Umbilical cord (tissue), 2 donors: ENCODE data around the gene SIM1. TPM values are rescaled to one million over a fixed set of nuclear protein-coding genes. Genes with fewer than 3 reads are reported as not detected.

Experiments
- DNase-seq: peaks from one replicate; pipeline ENCODE4 v3.0.0-alpha.2; 2015; ENCODE audit warnings: low spot score
- total RNA-seq: library from RNA; depleted of rRNA; stranded (reverse); fragments of >200 nt; gene quantifications from one replicate; pipeline ENCODE4 v1.2.3, GENCODE V29; 2014; ENCODE audit warnings: low replicate concordance; ENCODE audit not compliant: insufficient read depth

SIM1 gene
- total RNA-seq, 1 donor from 2014 or later = 6.5 TPM

- no peak for DNase-seq
These were observed 5.8 kb upstream of the SIM1 start for GRCh38 chr6:100470422-100471120.

- DNase-seq = no peak
These were observed 4.6 kb upstream of the SIM1 start for GRCh38 chr6:100469101-100469859.

GRCh38 chr6:100468016-100468622 is 3.4 kb upstream of the SIM1 start:
- DNase-seq = no peak

- no peak for DNase-seq
These were observed 2.7 kb upstream of the SIM1 start for GRCh38 chr6:100467129-100468015.

DNA sequence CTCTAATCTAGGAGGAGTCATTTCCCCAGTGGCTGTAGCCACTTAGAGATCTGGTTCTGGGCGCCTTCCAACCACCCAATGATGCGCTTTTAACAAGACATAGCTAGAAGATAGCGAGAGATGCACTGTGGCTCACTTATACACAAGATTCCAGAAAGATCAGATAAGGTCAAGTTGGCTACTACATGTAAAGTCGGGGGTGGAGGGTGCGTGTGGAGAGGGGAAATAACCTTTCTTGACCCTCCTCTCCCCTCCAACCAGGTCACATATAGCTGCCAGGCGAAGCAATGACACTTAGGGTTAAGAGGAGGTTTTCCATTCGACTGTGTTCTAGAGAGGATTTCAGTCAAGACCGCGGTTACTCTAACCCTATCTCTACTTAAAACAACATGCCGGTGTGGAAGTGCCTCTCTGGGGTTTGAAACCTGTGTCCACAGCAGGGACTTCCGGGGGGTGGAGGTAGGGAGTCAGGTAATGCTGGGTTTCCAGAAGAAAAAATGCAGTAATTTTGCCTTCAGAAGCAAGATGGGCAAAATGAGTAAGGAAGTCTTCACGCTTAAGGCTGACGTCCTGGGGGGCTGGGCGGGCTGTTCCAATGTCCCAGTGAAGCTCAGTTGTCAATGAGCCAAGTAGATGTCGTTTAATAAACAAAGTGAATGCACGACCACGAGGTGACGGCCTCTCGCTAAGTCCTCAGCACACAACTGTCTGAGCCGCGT is 1.8 kb upstream of the SIM1 start:
- DNase-seq = no peak

- no peak for DNase-seq
These were observed 1.1 kb upstream of the SIM1 start for GRCh38 chr6:100465701-100466409.

DNA sequence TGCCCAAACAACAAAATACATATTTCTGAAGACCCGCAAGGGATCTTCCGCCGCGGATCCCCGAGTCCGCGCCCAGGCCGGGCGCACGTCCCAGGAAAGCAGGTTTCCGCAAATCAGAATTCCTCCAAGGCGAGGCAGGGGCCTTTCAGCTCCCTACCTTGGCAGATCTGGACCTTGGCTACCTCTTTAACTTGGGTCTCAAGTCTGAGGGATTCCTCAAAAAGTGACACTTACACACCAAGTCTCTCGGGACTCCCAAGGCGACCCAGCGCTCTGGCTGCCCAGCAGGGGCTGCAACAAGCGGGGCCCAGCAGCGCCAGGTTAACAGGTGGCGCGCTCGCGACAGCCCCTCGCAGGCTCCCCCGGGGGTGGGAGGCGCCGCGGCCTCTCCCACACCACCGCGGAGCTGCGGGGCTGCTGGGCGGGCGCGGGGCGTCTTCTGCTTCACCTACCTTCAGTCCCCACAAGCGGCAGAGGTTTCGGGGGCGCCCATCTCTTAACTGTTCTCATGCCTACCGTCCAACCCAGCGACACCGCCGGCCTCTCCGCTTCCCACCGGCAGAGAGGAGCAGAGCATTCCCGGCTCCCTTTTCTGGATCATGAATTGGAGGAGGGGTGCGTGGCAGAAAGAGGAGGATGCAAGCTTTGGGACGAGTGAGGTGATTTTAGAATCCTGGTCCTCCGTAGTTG is 414 bp downstream of the SIM1 start:
- no peak for DNase-seq

- no peak for DNase-seq
These were observed 1.0 kb downstream of the SIM1 start for GRCh38 chr6:100463630-100464161.

GRCh38 chr6:100462706-100463629 is 1.8 kb downstream of the SIM1 start:
- DNase-seq = no peak

GRCh38 chr6:100461917-100462705 is 2.6 kb downstream of the SIM1 start:
- no peak for DNase-seq

DNA sequence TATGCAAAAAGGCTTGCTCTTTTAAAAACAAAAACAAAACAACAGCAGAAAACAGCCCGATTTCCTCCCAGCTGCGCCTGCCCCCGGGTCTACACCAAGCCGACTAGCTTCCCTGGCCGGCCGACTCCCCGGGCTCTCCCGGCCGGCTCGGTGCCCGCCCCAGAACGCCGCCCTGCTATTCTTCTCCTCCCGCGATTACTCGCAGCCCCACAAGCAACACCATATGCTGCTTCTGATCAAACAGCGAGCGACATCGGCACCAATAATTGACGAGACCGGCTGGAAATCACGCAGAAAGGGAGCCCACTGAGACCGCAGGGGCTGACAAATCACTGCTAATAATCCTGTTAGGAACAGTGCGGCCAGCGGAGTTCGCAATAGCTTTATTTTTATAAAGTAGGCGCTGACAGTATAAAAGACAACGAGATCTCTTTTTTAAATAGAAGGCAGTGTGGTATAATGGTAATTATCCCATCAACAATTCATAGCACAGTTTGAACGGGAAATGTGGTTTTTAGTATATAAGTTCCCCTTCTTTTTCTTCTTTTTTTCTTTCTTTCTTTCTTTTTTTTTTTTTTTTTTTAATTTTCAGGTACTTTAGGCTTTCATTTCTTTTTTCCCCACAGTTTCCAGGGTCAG is 3.3 kb downstream of the SIM1 start:
- DNase-seq = no peak

DNA sequence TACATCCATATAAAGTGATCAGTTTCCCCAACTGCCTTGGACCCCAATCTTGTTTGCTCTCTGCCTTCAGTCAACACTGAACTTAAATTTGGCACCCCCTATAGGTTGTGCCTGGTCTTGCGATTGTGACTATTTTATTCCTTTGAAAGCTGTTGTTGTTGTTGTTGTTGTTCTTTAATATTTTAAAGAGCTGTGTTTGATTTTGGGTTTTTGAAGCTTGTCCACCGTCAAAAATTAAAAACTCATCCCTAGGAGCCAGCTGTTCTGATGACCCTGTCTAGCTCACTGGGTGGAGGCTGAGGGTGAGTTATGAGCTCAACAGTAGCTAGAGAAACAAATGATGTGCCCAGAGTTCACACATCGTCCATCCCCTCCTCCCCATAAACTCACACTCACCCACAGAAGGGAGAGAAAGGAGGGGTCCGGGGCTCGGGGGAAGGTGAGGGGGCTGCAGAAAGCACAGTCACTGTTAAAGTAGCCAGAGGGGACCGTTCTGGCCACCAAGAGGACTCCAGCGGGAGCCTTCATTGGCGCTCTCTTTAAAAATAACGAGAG is 4.0 kb downstream of the SIM1 start:
- no peak for DNase-seq

DNA sequence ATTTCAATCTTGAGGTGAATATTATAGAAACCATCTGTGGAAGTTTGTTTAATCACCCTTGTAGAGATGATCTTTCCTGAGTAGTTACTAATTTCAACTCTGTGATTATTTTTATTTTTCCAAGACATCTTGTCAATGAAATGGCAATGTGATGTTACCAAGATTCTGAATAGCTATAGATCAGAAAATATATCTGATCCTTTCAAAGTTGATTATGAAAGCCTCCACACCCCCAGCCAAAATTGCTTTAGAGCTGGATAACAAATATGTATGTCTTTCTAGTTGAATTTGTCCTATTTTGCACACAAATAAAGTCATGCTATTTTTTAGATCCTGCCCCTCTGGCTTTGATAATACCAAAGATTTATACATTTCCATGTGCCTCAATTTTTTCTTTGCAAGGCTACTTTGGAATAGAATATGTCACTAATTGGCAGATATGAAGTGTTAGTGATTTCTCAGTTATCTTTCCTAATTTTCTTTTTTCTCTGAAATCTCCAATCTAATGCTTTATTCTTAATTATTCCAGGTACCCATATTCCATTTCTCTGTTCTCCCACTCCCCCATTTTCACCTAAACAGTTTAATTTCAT is 5.0 kb downstream of the SIM1 start:
- no peak for DNase-seq

GRCh38 chr6:100458841-100459591 is 5.7 kb downstream of the SIM1 start:
- no peak for DNase-seq

DNA sequence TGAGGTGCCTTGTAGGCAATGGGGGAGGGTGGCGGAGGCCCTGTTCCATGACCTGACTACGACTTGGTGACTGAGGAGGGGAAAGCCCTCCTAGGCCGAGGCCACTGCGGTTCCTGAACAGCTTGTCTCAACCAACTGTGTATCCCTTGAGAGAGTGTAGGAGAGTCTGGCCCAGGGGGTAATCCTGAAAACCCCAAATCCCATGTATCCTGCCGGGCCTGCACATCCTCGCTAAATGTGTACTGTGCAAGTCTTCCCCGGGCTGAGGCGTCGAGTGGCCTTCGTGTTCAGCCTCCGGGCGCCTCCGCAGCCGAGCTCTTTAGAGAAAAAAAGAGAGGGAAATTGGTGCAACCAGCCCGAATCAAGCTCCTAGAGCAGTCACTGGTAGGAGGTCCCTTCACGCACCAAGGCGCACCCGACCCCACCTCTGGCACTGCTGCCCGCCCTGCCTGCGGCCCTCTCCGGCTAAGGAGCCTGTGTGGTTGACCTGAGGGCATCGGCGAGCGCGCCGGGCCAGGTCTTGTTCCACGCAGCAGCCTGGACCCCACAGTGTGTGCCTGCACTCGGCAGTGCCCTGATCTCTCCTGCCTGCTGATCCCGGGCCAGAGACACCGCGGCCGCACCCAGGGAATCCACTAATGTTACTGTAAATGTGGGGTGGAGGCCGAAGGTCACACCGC is 7.3 kb downstream of the SIM1 start:
- DNase-seq = no peak
